B cell (primary cell): Measurements from ENCODE around the gene H3-3A. TPM values are rescaled to one million over a fixed set of nuclear protein-coding genes. Genes with fewer than 3 reads are reported as not detected.

Source experiments
- polyA plus RNA-seq: library from polyadenylated mRNA; depleted of rRNA; stranded (reverse); fragments of >200 nt; gene quantifications from 2 replicates; pipeline ENCODE4 v1.2.3, GENCODE V29; 2012
- total RNA-seq, 2 donors: library from RNA; stranded (reverse); fragments of 120-200 nt in 1 of 2; gene quantifications; 1 replicate in 1 of 2; 2 replicates in 1 of 2; pipeline versions ENCODE4 v1.2.3 to v1.2.4, GENCODE V29; 2013 to 2022

H3-3A gene
- total and polyA plus RNA-seq, 2 donors (not counting 1 experiment from before 2014, with no cell fraction given): 349 to 561 TPM

Other genes starting within 250 kb of the H3-3A start
- 238 and 267 TPM in 2 replicates for gene TMEM63A, start 180.3 kb upstream of the H3-3A start, total RNA-seq
- gene TMEM63A, start 180.3 kb upstream of the H3-3A start, polyA plus RNA-seq: 207 and 209 TPM in 2 replicates
- gene LEFTY1, start 173.6 kb upstream of the H3-3A start, total RNA-seq: 0.51 TPM in 1 of 2 replicates, not detected in the other
- 0.07 TPM in 1 of 2 replicates, not detected in the other for gene LEFTY1, start 173.6 kb upstream of the H3-3A start, polyA plus RNA-seq
- 107 and 113 TPM in 2 replicates for gene PYCR2, start 138.5 kb upstream of the H3-3A start, total RNA-seq
- 107 and 134 TPM in 2 replicates for gene PYCR2, start 138.5 kb upstream of the H3-3A start, polyA plus RNA-seq
- not detected in 2 replicates for gene LEFTY2, start 121.5 kb upstream of the H3-3A start, total RNA-seq
- gene LEFTY2, start 121.5 kb upstream of the H3-3A start, polyA plus RNA-seq: 0.04 and 0.21 TPM in 2 replicates
- 26.0 and 26.3 TPM in 2 replicates for gene SDE2, start 63.4 kb upstream of the H3-3A start, total RNA-seq
- gene SDE2, start 63.4 kb upstream of the H3-3A start, polyA plus RNA-seq: 10.0 and 39.3 TPM in 2 replicates
- gene ACBD3, start 124.0 kb downstream of the H3-3A start, total RNA-seq: 60.6 and 73.9 TPM in 2 replicates
- 16.2 and 25.3 TPM in 2 replicates for gene ACBD3, start 124.0 kb downstream of the H3-3A start, polyA plus RNA-seq
- 0.68 and 1.7 TPM in 2 replicates for gene MIXL1, start 160.9 kb downstream of the H3-3A start, total RNA-seq
- gene MIXL1, start 160.9 kb downstream of the H3-3A start, polyA plus RNA-seq: 0.49 and 0.84 TPM in 2 replicates
- gene LIN9, start 246.4 kb downstream of the H3-3A start, total RNA-seq: 6.4 and 6.7 TPM in 2 replicates
- 1.7 TPM in 2 replicates for gene LIN9, start 246.4 kb downstream of the H3-3A start, polyA plus RNA-seq